Esophagus muscularis mucosa (tissue), 2 donors: Measurements from ENCODE around the gene SF3B5.

ENCODE experiments used
- EP300 ChIP-seq: sonication (generic); formaldehyde crosslinking; IDR thresholded peaks from one replicate; pipeline ENCODE4 v1.6.1; 2017; ENCODE audit warnings: antibody characterized with exemption
- POLR2A ChIP-seq: fragments of 450-650 bp; IDR thresholded peaks from one replicate; pipeline ENCODE4 v1.6.1; 2017; ENCODE audit warnings: antibody characterized with exemption, moderate library complexity, mild to moderate bottlenecking, low read depth

- TF ChIP-seq POLR2A (no peak), EP300 (no peak)
Measured at GRCh38 chr6:144093658-144094057, 1.7 kb downstream of the SF3B5 start.
